K562 (cell line): Measurements from ENCODE around the gene PRRT2. TPM values are rescaled to one million over a fixed set of nuclear protein-coding genes. Genes with fewer than 3 reads are reported as not detected.

ENCODE experiments used
- ATAC-seq: fragments of 200-7000 bp; cut with Tn5 transposase; 3 replicates; pipeline ENCODE4 v1.9.1; 2020; ENCODE audit warnings: moderate library complexity
- BruUV-seq: library from RNA; stranded (reverse); fragments of 400-500 nt; replicated peaks from 2 replicates; lab custom pipeline; 2021; lab: Mats Ljungman, UMichigan
- CTCF ChIA-PET: fragments of 300-600 bp; formaldehyde crosslinking; extraction: SDS; loops from one replicate; lab custom pipeline; 2021; ENCODE audit warnings: low intra/inter-chr PET ratio; lab: Yijun Ruan, JAX
- POLR2A ChIA-PET: fragments of 300-600, 350-650 bp; sonication (Branson Sonifier 250); formaldehyde crosslinking; extraction: SDS; loops from one replicate; lab custom pipeline; 2021; ENCODE audit warnings: antibody characterized with exemption, inconsistent platforms; lab: Yijun Ruan, JAX
- DNase-seq, 4 experiments: peaks; one replicate each; pipeline versions ENCODE4 v3.0.0 to v3.0.0-alpha.2; 2011 to 2018; ENCODE audit warnings: low spot score in 3 of 4, mixed read lengths in 3 of 4; ENCODE audit errors: extremely low read depth in 1 of 4
- FAIRE-seq: peaks from 2 replicates; lab custom pipeline; 2011; peaks lifted over from hg19 to GRCh38; lab: Jason Lieb, UNC
- H2AFZ ChIP-seq: 2 replicates; pipeline ENCODE4 v1.6.0; 2011; ENCODE audit warnings: low read depth, low read length, control low read depth, inconsistent platforms
- H3K27ac ChIP-seq: fragments of 200-600 bp; 3 replicates; pipeline ENCODE4 v1.8.0; 2011; ENCODE audit warnings: low read depth, mild to moderate bottlenecking, control low read depth, inconsistent platforms, low read length, moderate library complexity, mixed read lengths; ENCODE audit errors: extremely low read depth
- H3K27me3 ChIP-seq, 2 experiments: fragments of 300-600 bp in 1 of 2; 2 replicates in 1 of 2; 3 replicates in 1 of 2; pipeline versions ENCODE4 v1.6.0 to v1.8.0; 2011; ENCODE audit warnings: inconsistent platforms in 2 of 2, low read length in 2 of 2, mild to moderate bottlenecking in 1 of 2, mixed read lengths in 1 of 2, moderate library complexity in 1 of 2; ENCODE audit not compliant: control insufficient read depth in 2 of 2, insufficient read depth in 2 of 2
- H3K36me3 ChIP-seq: fragments of 300-600 bp; 3 replicates; pipeline ENCODE4 v1.8.0; 2011; ENCODE audit warnings: mild to moderate bottlenecking, low read length, inconsistent platforms; ENCODE audit not compliant: control insufficient read depth, insufficient read depth
- H3K4me1 ChIP-seq, 2 experiments: fragments of 200-600 bp in 1 of 2; replicated peaks in 1 of 2; 2 replicates in 1 of 2; 3 replicates in 1 of 2; pipeline versions ENCODE4 v1.5.1 to v1.8.0; 2011; ENCODE audit warnings: inconsistent platforms in 2 of 2, low read length in 2 of 2, mild to moderate bottlenecking in 1 of 2, mixed read lengths in 1 of 2, moderate library complexity in 1 of 2; ENCODE audit not compliant: control insufficient read depth in 2 of 2, insufficient read depth in 2 of 2
- H3K4me2 ChIP-seq: 2 replicates; pipeline ENCODE4 v1.6.1; 2011; ENCODE audit warnings: low read length, control low read depth, inconsistent platforms, mixed read lengths; ENCODE audit not compliant: insufficient read depth
- H3K4me3 ChIP-seq: fragments of 200-600 bp; sonication (generic), shearing (Covaris generic); 2 replicates; pipeline ENCODE4 v1.5.1; 2016; ENCODE audit warnings: control low read depth, inconsistent platforms
- H3K79me2 ChIP-seq: fragments of 200-600 bp; 3 replicates; pipeline ENCODE4 v1.8.0; 2011; ENCODE audit warnings: low read length, inconsistent platforms; ENCODE audit not compliant: control insufficient read depth, insufficient read depth
- H3K9ac ChIP-seq, 2 experiments: 2 replicates each; pipeline versions ENCODE4 v1.6.0 to v1.6.1; 2011; ENCODE audit warnings: low read depth in 2 of 2, low read length in 2 of 2, control low read depth in 1 of 2, inconsistent platforms in 1 of 2, mild to moderate bottlenecking in 1 of 2, mixed read lengths in 1 of 2; ENCODE audit not compliant: insufficient read depth in 1 of 2
- H3K9me1 ChIP-seq: one replicate; pipeline ENCODE4 v1.6.0; 2011; ENCODE audit warnings: inconsistent platforms, mild to moderate bottlenecking, low read length, moderate library complexity; ENCODE audit not compliant: control insufficient read depth, insufficient read depth
- H3K9me3 ChIP-seq: replicated peaks from 2 replicates; pipeline ENCODE4 v1.5.1; 2011; ENCODE audit warnings: low read depth, low read length, inconsistent platforms; ENCODE audit not compliant: control insufficient read depth, insufficient read depth
- H4K20me1 ChIP-seq: replicated peaks from 2 replicates; pipeline ENCODE4 v1.6.1; 2011; ENCODE audit warnings: low read length, inconsistent platforms, mixed read lengths; ENCODE audit not compliant: control insufficient read depth, insufficient read depth
- ARID3B ChIP-seq: fragments of 250-450 bp; sonication (Bioruptor Pico); IDR thresholded peaks from 2 replicates; pipeline ENCODE4 v1.4.0; 2020; ENCODE audit warnings: borderline replicate concordance
- CBFA2T3 ChIP-seq: fragments of 450-650 bp; IDR thresholded peaks from 2 replicates; pipeline ENCODE4 v1.6.1; 2017
- KAT8 ChIP-seq: fragments of 450-650 bp; IDR thresholded peaks from 2 replicates; pipeline ENCODE4 v1.6.1; 2016; ENCODE audit warnings: low read depth, mild to moderate bottlenecking
- SRF ChIP-seq, 2 experiments: fragments of 250-450, 450-650 bp in 1 of 2; sonication (Bioruptor Pico) in 1 of 2; sonication (generic) in 1 of 2; formaldehyde crosslinking; IDR thresholded peaks; 2 replicates each; pipeline versions ENCODE4 v1.5.0 to v1.5.1; 2020 to 2022; ENCODE audit warnings: mild to moderate bottlenecking in 1 of 2, missing genetic modification reagents in 1 of 2
- TFAM ChIP-seq: fragments of 250-450 bp; sonication (Bioruptor Pico); conservative IDR thresholded peaks from 2 replicates; pipeline ENCODE4 v1.5.0; 2021; ENCODE audit warnings: mild to moderate bottlenecking, moderate library complexity
- ZC3H8 ChIP-seq: fragments of 450-650 bp; IDR thresholded peaks from 2 replicates; pipeline ENCODE4 v1.6.1; 2017
- WGBS: fragments of 100-300 bp; shearing (Covaris generic); methylation state at CpG from one replicate; pipeline ENCODE4 v1.1.6; 2016; ENCODE audit warnings: low coverage, mixed read lengths; ENCODE audit not compliant: insufficient coverage; ENCODE audit errors: missing lambda C conversion rate; 5-methylcytosine and 5-hydroxymethylcytosine counted together
- in situ Hi-C: fragments of 300-500 bp; cut with MboI; formaldehyde crosslinking; loops from 4 replicates; pipeline ENCODE4 v1.15.0; 2018; ENCODE audit warnings: inconsistent platforms, mixed read lengths
- intact Hi-C: fragments of 100-400 bp; cut with micrococcal nuclease; formaldehyde crosslinking; loops from 2 replicates; pipeline ENCODE4 v1.14.2; 2022
- polyA plus RNA-seq, 8 experiments: library from polyadenylated mRNA; depleted of rRNA in 4 of 8; stranded (reverse) in 5 of 8; unstranded in 3 of 8; fragments of >200 nt; fragmentation: Nextera tagmentation in 2 of 8; fragmentation: Illumina TruSeq in 1 of 8; extraction: Ambion mirVana in 2 of 8; extraction: Trizol in 1 of 8; gene quantifications; 2 replicates each; pipeline versions ENCODE4 v1.2.1 to v1.2.3, GENCODE V29; 2011 to 2014; ENCODE audit warnings: inconsistent platforms in 1 of 8, missing spikeins in 1 of 8
- total RNA-seq, 7 experiments: library from RNA; depleted of rRNA in 6 of 7; stranded (reverse); fragments of >200 nt in 6 of 7; fragmentation: Illumina TruSeq in 2 of 7; extraction: Trizol in 2 of 7; gene quantifications; 2 replicates each; pipeline versions ENCODE4 v1.2.1 to v1.2.3, GENCODE V29; 2011 to 2021; ENCODE audit warnings: low replicate concordance in 1 of 7

PRRT2 gene
- total and polyA plus RNA-seq, 9 of the 15 experiments (the other 6 are each of a cell fraction or from before 2014, with no cell fraction given) = 0.11 to 1.0 (median 0.42) TPM; not detected in 2

- in situ Hi-C loops = no loop called here
- H3K9me3 ChIP-seq = no peaks in the 10 kb centered on the region
- POLR2A ChIA-PET = interaction anchor here (0.6 kb wide), 1 partner anchor 538 kb away, joined by 3 read pairs; no protein-coding TSS in a partner anchor
- H3K9ac ChIP-seq = no peak overlapping the region
- H3K4me1 ChIP-seq = peaks cover 6 to 11% of the 10 kb centered on the region in 2 experiments
- H3K27me3 ChIP-seq = no peaks in the 10 kb centered on the region
- TF ChIP-seq TFAM (CRISPR knock-in tag) (no peak), CBFA2T3 (no peak), KAT8 (no peak), ZC3H8 (no peak), ARID3B (no peak), SRF (CRISPR knock-in tag; IDR thresholded peaks at IDR 0.05) (no peak)
- TF ChIP-seq, all 486 proteins: peak for 0
- Histone ChIP-seq H3K4me3 (no peak overlapping the region), H4K20me1 (no peaks in the 10 kb centered on the region), H3K27ac (no peak overlapping the region), H3K36me3 (no peaks in the 10 kb centered on the region), H3K79me2 (no peaks in the 10 kb centered on the region), H3K4me2 (no peak overlapping the region), H3K9me1 (no peaks in the 10 kb centered on the region), H2AFZ (no peak overlapping the region)
- WGBS = 72% methylated on average over 6 of the region's 6 CpGs
- no peak for DNase-seq
- ATAC-seq = no peak
- FAIRE-seq = no peak
- intact Hi-C loops = no loop called here
- CTCF ChIA-PET = no interaction called here
- BruUV-seq = no TSS peak
Measured at GRCh38 chr16:29763326-29763725, 48.7 kb upstream of the PRRT2 start.
